ENCODE measurements around the gene PLCD3. TPM values are rescaled to one million over a fixed set of nuclear protein-coding genes. Genes with fewer than 3 reads are reported as not detected.

PLCD3 gene
- total and polyA plus RNA-seq, 2 of the 4 experiments (the other 2 are of a cell fraction) = 5.6 to 36.6 TPM

DNA sequence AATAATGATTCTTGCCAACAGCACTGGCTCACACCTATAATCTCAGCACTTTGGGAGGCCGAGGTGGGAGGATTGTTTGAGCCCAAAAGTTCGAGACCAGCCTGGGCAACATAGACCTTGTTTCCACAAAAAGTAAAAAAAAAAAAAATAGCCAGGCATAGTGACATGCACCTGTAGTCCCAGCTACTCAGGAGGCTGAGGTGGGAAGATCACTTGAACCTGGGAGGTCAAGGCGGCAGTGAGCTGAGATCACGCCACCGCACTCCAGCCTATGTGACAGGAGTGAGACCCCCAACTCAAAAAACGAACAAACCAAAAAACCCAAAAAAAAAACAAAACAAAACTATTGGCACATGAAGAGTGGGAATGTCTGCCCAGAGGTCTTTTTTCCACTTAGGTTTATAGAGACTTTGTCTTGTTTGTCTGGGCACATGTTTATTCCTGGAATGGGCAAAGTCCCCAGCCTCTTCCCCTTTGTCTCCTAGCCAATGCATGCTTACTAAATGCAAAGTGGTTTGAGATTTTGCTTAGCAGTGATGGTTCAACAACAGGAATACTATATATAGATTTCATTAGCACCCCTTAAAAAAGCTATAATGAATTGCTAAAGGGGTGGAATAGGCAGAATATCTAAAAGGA, 45.3 kb downstream of the PLCD3 start:
- peaks cover 5% of the 10 kb centered on the region for H4K20me1 ChIP-seq (ENCODE audit: insufficient read depth, low read length)
- H4K8ac ChIP-seq (ENCODE audit: low read depth in 2 of 2, low read length in 2 of 2) = peak overlapping the region in 1 of 2 experiments; percentile 27; a peak in 1 of 4 replicates
- H4K91ac ChIP-seq (ENCODE audit: insufficient read depth, low read depth, low read length) = no peak overlapping the region
- no peak for DNase-seq
- no peak overlapping the region for H3K56ac ChIP-seq (ENCODE audit: extremely low read depth, insufficient read depth, low read length)
- no peak overlapping the region for H2AK9ac ChIP-seq (replicated peaks; ENCODE audit: low read depth, low read length, poor library complexity)
- H3K79me1 ChIP-seq (ENCODE audit: low read depth in 1 of 2, low read length in 2 of 2) = peaks cover 15 to 65% of the 10 kb centered on the region in 2 experiments
- in situ Hi-C loops (cut with MboI; ENCODE audit: low sequenced_read_pairs) (no loop called here), intact Hi-C loops (cut with micrococcal nuclease) (no loop called here), dilution Hi-C loops (cut with HindIII; ENCODE audit: low sequenced_read_pairs, unreplicated experiment) (no loop called here)
- H2AK5ac ChIP-seq (ENCODE audit: low read depth, low read length) = no peak overlapping the region
- no peaks in the 10 kb centered on the region for H3K27me3 ChIP-seq (ENCODE audit: control insufficient read depth, insufficient read depth, low read length)
- CTCF ChIA-PET = interaction anchor here (0.7 to 1.1 kb wide), 2 partner anchors 9 to 12 kb away, joined by 3 read pairs; no protein-coding TSS in a partner anchor
- H3K4me2 ChIP-seq (ENCODE audit: low read depth, low read length) = no peak overlapping the region
- WGBS, 2 experiments (ENCODE audit: extremely low coverage in 2 of 2, insufficient read length in 1 of 2) = no CpG with 5 or more reads among the region's 6 CpGs
- peak overlapping the region; percentile 85; the same call in 1 of the 2 replicates for H3K27ac ChIP-seq (ENCODE audit: insufficient read depth, low read length)
- peaks cover 23% of the 10 kb centered on the region for H3K4me1 ChIP-seq (ENCODE audit: control insufficient read depth, insufficient read depth, low read length)
- H2BK15ac ChIP-seq (ENCODE audit: low read depth, low read length) = peak overlapping the region; percentile 31; the same call in 1 of the 3 replicates
- no peak overlapping the region for H3K9ac ChIP-seq (ENCODE audit: low read depth, low read length)
- H3K14ac ChIP-seq (replicated peaks; ENCODE audit: low read depth, low read length) = peak overlapping the region; percentile 63; the same call in 1 of the 2 replicates
- H3K9me1 ChIP-seq (ENCODE audit: insufficient read depth, low read length) = peaks cover 24% of the 10 kb centered on the region
- H3K18ac ChIP-seq (ENCODE audit: low read depth, low read length) = no peak overlapping the region
- TF ChIP-seq CEBPB (IDR thresholded peaks at IDR 0.05; ENCODE audit: low read depth, low read length) = no peak
- TF ChIP-seq MAFK (IDR thresholded peaks at IDR 0.05; ENCODE audit: low read depth, low read length) = no peak
- TF ChIP-seq, protein P1, sequence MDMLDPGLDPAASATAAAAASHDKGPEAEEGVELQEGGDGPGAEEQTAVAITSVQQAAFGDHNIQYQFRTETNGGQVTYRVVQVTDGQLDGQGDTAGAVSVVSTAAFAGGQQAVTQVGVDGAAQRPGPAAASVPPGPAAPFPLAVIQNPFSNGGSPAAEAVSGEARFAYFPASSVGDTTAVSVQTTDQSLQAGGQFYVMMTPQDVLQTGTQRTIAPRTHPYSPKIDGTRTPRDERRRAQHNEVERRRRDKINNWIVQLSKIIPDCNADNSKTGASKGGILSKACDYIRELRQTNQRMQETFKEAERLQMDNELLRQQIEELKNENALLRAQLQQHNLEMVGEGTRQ (IDR thresholded peaks at IDR 0.05; ENCODE audit: low read depth, low read length) = no peak
- TF ChIP-seq, protein P2, sequence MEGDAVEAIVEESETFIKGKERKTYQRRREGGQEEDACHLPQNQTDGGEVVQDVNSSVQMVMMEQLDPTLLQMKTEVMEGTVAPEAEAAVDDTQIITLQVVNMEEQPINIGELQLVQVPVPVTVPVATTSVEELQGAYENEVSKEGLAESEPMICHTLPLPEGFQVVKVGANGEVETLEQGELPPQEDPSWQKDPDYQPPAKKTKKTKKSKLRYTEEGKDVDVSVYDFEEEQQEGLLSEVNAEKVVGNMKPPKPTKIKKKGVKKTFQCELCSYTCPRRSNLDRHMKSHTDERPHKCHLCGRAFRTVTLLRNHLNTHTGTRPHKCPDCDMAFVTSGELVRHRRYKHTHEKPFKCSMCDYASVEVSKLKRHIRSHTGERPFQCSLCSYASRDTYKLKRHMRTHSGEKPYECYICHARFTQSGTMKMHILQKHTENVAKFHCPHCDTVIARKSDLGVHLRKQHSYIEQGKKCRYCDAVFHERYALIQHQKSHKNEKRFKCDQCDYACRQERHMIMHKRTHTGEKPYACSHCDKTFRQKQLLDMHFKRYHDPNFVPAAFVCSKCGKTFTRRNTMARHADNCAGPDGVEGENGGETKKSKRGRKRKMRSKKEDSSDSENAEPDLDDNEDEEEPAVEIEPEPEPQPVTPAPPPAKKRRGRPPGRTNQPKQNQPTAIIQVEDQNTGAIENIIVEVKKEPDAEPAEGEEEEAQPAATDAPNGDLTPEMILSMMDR (conservative IDR thresholded peaks at IDR 0.05; ENCODE audit: low read depth, low read length) = no peak
- TF ChIP-seq, protein P3, sequence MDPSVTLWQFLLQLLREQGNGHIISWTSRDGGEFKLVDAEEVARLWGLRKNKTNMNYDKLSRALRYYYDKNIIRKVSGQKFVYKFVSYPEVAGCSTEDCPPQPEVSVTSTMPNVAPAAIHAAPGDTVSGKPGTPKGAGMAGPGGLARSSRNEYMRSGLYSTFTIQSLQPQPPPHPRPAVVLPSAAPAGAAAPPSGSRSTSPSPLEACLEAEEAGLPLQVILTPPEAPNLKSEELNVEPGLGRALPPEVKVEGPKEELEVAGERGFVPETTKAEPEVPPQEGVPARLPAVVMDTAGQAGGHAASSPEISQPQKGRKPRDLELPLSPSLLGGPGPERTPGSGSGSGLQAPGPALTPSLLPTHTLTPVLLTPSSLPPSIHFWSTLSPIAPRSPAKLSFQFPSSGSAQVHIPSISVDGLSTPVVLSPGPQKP (IDR thresholded peaks at IDR 0.05; ENCODE audit: borderline replicate concordance, low read depth, low read length) = no peak
- TF ChIP-seq CHD1 (IDR thresholded peaks at IDR 0.05; ENCODE audit: low read depth, low read length) = no peak
- TF ChIP-seq BHLHE40 (IDR thresholded peaks at IDR 0.05; ENCODE audit: low read depth, low read length) = no peak
- TF ChIP-seq RAD21 (IDR thresholded peaks at IDR 0.05; ENCODE audit: low read length) = no peak
- no peak for TF ChIP-seq NFE2L2 (IDR thresholded peaks at IDR 0.05; ENCODE audit: low read depth, low read length)
- no peak for TF ChIP-seq RFX5 (IDR thresholded peaks at IDR 0.05; ENCODE audit: low read depth, low read length)
- TF ChIP-seq RCOR1 (IDR thresholded peaks at IDR 0.05; ENCODE audit: insufficient replicate concordance, low read length) = no peak
- no peak for TF ChIP-seq SMC3 (IDR thresholded peaks at IDR 0.05; ENCODE audit: low read depth, low read length)
- peaks cover 53% of the 10 kb centered on the region for H3K36me3 ChIP-seq (ENCODE audit: control insufficient read depth, insufficient read depth, low read length)
- no peak overlapping the region for H2BK120ac ChIP-seq (ENCODE audit: low read depth, low read length)
- H2BK20ac ChIP-seq (ENCODE audit: low read depth, low read length) = no peak overlapping the region
- no TSS peak for BruUV-seq (replicated peaks)
- peak overlapping the region; percentile 80; the same call in 1 of the 2 replicates for H3K4ac ChIP-seq (ENCODE audit: low read depth, low read length)
- no peak for ATAC-seq (ENCODE audit: low read depth)
- no peak overlapping the region for H3K4me3 ChIP-seq (ENCODE audit: insufficient read depth, low read depth, low read length)
- H2BK5ac ChIP-seq (ENCODE audit: low read depth, low read length, poor library complexity, severe bottlenecking) = peak overlapping the region; percentile 63
- H2AFZ ChIP-seq (replicated peaks; ENCODE audit: low read length, poor library complexity) = no peak overlapping the region
- POLR2A ChIA-PET (ENCODE audit: unreplicated experiment) = interaction anchor here (0.7 to 0.8 kb wide), 2 partner anchors 25 to 26 kb away, joined by 3 to 4 read pairs; partner anchors contain the start of gene NMT1
- H3K23ac ChIP-seq (ENCODE audit: low read depth, low read length) = peak overlapping the region; percentile 66; the same call in 1 of the 2 replicates
- H3K9me3 ChIP-seq (ENCODE audit: control insufficient read depth, insufficient read depth, low read length) = no peaks in the 10 kb centered on the region
- H4K5ac ChIP-seq (ENCODE audit: low read depth, low read length) = no peak overlapping the region
